GM19328 (cell line): ENCODE results near the gene HNRNPUL2.
"Not testable (repeated sequence)": the region's sequence is repeated elsewhere in the genome, so short reads cannot be mapped to it uniquely, and the experiment has no call there.

Experiments
- ATAC-seq: cut with Tn5 transposase; IDR thresholded peaks from one replicate; pipeline ENCODE4 v1.9.1; 2021; ENCODE audit warnings: mild to moderate bottlenecking, moderate library complexity; ENCODE audit not compliant: unreplicated experiment

The HNRNPUL2 gene

DNA sequence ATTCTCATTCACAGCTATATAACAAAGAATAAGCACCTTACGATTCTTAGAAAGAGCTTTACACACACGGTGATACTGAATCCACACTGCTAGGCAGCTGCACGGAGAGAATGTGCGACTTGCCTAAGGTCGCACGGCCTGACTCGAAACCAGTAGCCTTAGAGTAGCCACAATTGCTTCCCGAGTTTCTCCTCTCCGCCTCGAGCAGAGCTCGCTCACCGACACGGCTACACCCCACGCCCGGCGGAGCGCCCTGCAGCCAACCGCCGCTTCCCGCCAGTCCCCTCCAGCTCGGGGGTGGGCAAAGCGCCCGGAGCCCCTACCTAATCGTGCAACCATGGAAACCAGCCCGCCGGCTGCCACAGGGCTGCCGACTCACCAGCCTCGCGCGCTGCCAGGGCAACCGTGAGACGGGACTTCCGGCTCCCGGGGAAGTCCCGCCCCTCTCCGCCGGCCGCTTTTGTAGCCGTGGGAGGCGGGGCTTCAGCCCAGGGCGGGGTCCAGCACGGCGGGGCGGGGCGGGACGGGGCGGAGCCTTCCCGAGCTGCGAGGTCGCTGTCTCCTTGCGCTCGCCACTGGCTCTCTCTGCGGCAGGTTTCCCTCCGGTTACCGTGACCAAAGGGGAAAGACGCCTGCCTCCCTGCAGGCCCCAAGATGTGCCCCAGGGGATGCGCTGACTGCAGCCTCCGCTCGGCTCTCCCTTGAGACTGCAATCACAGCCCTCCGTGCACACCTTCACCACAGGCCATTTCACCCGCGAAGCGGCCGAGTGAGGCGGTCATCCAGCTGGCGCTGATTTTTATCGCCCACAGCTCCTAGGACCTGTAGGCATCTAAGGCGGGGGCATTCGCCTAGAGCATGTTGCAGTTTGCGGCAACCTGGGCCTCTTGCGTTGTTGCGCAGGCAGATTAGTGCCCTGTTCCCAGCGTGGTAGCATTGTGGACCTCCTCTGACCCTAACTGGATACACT is 21.1 kb downstream of the HNRNPUL2 start:
- ATAC-seq, result peak; percentile 54

DNA sequence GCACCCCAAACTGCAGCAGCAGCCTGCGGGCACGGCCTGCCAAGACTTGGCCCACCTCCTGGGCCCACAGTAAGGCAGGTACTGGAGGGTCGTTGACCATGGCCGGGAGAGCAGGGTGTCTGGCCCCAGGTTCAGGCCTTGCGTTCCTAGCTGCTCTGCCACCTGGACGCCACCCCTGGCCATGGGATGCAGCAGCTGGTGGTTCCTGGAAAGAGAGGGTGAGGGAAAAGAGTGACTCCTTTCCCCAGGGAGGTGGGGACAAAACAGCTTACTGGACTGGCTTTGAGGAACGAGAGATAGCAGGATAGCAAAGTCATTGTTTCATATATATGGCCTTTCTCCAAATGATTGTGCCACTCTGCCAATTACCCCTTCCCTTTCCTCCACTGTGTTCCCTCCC is 21.8 kb downstream of the HNRNPUL2 start:
- no peak for ATAC-seq

DNA sequence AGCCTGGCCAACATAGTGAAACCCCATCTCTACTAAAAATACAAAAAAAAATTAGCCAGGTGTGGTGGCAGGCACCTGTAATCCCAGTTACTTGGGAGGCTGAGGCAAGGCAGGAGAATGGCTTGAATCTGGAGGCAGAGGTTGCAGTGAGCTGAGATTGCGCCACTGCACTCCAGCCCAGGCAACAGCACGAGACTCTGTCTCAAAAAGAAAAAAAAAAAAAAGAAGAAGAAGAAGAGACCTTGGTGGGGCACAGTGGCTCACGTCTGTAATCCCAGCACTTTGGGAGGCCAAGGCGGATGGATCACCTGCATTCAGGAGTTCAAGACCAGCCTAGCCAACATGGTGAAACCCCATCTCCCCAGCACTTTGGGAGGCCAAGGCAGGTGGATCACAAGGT is 23.3 kb downstream of the HNRNPUL2 start:
- not testable (repeated sequence) for ATAC-seq

DNA sequence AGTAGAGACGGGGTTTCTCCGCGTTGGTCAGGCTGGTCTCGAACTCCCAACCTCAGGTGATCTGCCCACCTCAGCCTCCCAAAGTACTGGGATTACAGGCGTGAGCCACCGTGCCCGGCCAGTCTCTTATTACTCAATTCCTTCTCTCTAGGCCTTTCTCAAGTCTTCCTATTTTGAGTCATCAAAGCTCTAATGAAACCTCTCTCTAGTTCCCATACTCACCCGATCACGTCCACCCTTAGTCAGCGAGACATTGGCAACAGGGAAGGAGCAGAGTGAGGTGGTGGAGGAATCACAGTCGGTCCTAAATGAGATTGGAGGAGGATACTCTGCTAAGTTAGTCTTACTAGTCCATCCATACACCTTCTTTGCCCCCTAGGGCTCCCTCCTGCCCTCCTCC is 25.0 kb downstream of the HNRNPUL2 start:
- no peak for ATAC-seq

DNA sequence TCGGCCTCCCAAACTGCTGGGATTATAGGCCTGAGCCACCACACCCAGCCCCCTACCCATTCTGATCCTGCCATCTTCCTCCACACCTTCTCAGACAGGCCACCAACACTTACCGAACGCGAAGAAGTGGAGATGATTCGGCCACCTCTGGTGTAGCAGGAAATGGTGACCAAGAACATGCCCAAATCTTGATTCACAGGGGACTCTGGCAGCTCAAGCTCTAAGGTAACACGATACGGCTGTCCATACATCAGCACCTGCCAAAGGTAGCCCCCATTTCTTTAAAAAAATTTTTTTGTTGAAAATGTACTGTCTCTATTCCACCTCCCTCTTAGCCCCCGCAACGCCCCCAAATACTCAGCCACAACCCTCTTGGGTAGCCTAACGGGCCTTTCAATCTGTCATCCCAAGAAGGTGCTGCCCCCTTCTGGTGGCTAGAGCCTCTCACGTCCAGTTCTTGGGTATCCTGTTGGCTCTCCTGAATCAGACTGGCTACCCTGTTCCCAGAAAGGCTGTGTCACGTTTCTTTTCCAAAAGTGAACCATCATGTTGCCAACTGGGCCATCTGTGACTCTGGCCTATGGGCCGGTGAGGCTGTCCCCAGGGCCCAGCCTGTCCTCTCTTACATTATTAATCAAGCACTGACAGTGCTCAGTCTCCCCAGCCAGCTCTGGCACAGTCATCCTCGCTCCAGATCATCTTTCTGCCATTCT is 32.6 kb downstream of the HNRNPUL2 start:
- ATAC-seq, result no peak

DNA sequence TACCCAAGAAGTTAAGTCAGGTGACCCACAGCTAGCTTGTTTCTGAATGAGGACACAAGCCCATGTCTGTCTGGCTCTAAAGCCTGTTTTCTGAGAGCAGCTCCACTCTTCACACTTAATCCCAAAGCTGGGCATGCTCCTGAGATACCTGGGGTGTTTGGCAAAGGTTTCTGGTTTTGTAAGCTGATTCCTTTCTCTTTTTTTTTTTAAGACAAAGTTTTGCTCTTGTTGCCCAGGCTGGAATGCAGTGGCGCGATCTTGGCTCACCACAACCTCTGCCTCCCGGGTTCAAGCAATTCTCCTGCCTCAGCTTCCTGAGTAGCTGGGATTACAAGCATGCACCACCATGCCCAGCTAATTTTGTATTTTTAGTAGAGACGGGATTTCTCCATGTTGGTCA is 33.6 kb downstream of the HNRNPUL2 start:
- ATAC-seq, result not testable (repeated sequence)

DNA sequence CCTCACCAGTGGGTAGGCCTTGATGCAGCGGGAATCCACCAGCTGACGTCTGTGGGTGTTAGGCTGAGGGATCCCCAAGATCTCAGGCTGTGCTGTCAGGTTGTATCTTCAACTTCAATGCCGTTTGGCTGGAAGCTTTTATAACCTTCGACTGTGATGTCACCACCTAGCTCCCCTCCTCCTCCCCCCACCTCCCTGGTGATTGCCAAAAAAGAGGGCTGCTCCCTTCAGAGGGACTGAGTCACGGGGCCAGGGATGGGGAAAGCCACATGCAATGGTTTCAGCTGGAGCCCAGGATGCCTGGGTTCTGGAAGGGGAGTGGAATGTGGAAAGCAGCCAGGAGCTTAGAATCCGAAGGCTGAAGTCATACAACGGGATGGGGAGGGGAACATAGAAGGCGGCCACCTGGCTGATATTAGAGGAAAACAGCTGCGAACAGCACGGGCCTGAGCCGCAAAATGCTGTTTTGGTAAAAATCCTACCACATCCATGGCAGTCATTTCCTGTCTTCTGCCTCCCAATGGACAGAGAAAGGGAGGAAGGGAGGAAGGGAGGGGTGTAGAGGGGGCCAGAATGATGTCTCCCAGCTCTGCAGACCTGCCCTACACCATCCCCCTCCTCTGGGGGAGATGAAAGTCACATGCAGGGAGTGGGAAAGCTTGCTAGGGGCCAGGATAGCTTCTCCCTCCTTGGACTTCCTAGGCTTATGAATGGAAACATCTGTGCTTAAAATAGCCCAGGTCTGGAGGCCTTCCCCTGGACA is 37.7 kb downstream of the HNRNPUL2 start, which contains the start of gene LRRN4CL:
Gene LRRN4CL, minus strand, starts transcription at position 110 of the 763 bp plus-strand sequence. CDS start 1,022 bp downstream, outside the sequence.
- no peak for ATAC-seq

DNA sequence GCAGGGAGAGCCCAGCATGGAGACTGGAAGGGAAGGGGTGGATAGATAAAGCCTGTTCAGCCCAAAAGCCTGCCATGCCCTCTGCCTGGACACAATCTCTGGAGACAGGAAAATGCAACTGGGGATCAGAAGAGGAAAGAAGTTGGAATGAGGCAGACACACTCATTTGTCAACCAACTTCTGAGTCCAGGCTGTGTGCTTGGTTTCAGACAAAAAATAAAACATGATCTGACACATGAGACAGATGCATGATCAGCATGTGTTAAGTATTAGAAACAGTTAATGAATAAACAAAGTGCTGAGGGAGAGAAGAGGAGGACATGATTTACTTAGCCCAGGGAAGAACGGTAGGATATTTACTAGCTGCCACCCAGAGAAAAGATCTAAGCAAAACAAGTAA is 38.8 kb downstream of the HNRNPUL2 start:
- no peak for ATAC-seq

DNA sequence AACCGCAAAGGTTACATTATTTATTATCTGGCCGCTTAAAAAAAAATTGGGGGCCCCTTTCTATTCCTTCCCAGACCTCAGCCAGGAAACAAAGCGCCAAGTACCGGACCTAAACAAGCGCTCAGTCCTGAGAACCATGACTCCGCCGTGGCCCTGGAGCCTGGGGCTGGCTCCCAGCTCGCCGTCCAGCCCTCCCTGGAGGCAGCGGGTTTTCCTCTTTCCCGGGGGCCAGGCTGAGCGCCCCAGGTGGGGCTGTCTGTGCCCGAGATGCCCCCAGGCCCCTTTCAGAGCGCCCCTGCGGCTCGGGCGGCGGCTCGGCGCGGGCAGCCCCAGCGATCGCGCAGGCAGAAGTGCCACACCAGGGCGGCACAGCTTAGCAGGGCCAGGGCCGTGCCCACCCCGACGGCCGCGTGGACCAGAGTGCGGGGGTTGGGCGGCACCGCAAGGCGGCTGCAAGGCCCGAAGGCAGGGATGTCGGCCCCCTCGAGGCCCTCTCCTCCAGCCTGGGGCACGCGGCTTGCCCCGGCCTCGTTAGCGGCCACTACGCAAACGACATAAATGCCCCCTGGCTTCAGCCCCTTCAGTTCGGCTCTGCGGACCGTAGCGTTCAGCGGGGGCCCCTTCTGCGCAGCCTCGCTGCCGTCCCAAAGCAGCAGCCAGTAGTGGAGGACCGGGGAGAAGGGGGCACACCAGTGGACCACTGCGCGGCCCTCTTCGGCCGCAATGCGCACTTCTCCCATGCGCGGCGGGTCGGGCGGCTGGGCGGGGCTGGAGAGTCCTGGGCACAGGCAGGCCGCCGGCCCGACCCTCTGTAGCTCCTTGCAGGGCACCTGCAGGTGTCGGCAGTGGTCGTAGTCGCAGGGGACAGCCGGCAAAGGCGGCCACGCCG is 39.5 kb downstream of the HNRNPUL2 start:
- no peak for ATAC-seq

DNA sequence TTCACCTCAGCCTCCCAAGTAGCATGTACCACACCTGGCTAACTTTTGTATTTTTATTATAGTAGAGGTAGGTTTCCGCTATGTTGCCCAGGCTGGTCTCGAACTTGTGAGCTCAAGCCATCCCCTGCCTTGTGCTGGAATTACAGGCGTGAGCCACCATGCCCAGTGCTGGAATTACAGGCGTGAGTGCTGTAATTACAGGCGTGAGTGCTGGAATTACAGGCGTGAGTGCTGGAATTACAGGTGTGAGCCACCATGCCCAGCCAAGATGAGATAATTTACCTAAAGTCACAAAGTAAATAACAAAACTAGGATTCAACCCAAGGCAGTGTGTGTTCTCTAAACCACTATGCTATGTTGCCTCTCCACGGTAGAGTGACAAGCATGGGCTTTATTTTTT is 44.7 kb downstream of the HNRNPUL2 start:
- ATAC-seq, result no peak

DNA sequence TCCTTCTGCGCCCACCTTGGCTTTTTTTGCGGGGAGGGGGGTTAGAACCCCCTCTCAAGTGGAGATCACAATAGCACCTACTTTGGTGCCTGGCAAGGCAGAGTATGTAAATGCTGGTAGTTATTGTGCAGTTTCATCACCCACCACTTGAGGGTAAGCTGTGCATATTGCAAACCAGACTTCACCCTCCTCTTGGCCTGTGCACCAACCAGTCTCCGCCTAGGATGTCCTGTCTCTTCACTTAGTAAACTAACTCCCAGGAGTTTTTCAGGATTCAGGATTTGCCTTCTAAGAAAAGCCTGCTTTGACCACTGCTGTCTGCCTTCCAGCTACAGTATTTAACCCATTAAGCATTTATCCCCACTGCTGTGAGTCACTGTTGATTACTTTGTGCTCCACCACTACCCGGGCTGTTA is 46.4 kb downstream of the HNRNPUL2 start:
- ATAC-seq, result no peak

DNA sequence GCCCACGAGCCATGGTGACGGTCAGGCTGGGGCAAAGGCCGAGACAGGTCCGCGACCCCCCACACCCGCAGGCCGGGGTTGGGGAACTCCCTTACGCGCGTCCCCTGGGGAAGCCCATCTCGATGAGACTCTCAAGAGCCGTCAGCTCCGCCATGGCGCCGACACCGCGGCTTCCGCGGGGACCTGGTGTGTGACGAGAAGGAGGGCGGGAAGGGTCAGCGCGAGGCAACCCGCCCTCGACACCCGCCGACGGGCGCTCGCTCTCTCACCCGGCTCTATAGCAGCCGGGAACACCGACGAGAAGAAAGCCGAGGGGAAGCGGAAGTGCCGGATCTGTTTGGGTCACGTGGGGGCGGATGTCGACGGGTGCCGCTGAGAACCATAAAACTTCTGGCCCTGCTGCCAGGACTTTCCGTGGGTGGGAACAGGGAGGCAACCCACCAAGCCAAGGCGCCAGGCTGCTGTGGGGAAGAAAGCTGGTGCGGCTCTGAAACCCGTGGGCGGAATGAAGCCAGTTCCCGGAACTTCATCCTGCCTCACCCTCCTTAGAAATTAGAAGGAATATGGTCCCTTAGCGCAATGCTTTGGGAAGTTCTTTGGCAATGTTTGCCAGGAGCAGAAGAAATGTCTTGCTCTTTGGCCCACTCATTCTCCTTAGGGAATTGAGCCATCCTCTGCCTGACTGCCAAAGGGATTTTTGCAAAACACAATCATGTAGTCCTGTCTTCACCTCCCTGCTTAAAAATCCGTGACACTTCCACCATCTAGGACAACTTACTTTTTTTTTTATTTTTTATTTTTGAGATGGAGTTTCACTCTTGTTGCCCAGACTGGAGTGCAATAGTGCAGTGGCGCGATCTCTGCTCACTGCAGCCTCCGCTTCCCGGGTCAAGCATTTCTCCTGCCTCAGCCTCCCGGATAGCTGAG is 48.2 kb downstream of the HNRNPUL2 start, which contains the start of gene UBXN1:
Gene UBXN1, minus strand, starts transcription at position 304 of the 927 bp plus-strand sequence. Its CDS starts 150 bp downstream, at position 154.
- ATAC-seq, result peak; percentile 66

DNA sequence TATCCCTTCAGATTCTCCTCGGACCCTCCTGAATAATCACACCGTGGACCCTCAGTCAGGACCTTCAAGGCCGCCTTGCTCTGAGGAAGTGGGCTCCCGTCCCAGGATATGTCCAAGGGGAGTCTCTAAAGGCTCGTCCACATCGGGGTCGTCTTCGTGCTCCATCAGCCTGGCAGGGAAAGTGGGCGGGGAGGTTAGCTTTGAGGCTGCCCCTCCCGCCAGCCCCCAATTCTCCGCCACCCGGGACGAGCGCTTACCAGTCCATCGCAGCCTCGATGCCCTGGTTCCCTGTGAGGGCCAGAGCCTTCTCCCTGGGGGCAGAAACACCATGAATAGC is 48.9 kb downstream of the HNRNPUL2 start:
- no peak for ATAC-seq

DNA sequence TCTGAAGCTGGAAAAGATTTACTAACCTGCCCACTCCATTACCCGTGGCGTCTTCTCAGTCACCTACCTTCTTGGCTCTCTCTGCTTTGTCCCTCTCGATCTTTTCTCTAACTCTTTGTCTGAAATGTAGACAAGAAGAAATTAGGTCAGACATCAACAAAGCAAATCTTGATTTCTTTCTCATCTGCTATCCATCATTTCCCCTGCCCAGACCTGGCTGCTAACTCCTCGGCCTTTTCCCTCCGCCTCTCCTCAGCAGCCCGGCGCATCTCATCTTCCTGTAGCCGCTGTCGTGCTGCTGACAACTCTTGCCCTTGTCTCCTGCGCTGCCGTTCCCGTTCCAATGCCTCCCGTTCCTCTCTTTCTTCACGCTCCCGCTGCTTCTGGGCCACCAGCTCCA is 49.5 kb downstream of the HNRNPUL2 start:
- ATAC-seq, result no peak

DNA sequence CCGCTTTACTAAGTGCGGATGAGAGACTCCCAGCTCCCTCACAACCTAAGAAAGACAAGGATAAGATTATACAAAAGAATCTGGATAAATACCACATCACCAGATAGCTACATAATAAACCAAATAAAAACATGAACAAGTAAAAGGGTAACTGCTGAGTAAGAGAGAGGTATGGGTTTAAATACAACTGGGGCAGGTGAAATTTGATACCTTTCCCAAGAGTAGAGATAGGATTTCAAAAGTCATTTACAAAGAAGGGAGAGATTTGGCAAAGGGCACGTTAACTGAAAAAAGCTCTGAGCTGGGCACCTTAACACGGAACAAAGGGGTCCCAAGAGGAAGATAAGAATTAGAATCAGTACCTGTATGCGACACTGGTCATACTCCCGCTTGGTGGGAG is 50.1 kb downstream of the HNRNPUL2 start:
- ATAC-seq, result no peak

DNA sequence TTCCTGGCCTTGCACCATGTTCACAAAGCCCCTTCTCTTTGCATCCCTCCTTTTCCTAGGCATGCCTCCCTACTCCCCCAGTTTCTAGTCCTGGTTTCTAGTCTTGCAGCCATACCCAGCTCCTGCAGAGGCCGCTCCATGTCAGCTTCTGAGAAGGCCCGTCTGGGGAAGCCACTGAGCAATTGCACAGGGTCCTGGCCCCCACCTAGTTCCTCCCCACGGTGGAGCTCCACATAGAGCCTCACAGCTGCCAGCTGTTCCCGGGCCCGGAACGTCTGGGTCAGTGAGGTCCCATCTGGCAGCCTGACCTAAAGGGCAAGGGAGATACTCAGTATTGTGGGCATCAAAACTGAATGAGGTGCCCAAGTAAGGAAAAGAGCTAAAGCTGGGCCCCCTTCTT is 50.6 kb downstream of the HNRNPUL2 start:
- ATAC-seq, result no peak

DNA sequence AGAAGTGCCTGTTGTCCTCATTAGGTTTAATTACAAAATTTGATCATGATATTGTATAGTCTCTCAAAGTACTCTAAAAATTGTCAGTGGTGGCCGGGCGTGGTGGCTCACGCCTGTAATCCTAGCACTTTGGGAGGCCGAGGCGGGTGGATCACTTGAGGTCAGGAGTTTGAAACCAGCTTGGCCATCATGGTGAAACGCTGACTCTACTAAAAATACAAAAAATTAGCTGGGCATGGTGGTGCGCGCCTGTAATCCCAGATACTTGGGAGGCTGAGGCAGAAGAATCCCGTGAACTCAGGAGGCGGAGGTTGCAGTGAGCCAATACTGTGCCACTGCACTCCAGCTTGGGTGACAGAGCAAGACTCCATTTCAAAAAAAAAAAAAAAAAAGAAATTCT is 51.8 kb downstream of the HNRNPUL2 start:
- ATAC-seq, result not testable (repeated sequence)

DNA sequence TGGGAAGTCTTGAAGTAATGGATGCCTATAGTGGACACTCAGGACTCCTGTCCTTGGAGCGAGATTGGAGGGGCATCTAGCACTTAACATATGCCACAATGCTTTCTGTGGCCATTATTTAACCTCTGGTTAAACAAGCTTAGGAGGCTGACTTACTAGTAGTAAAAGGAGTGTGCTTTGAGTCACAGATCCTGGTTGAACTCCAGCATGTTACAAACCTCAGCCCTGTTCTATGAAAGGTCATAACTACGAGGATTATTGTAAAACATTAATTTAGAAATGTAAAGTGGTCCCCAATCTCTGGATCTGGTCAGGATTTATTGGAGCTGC is 54.1 kb downstream of the HNRNPUL2 start:
- no peak for ATAC-seq
